Endothelial cell of umbilical vein (primary cell): ENCODE measurements around the gene LUZP2. TPM values are rescaled to one million over a fixed set of nuclear protein-coding genes. Genes with fewer than 3 reads are reported as not detected.

Source experiments
- BruUV-seq: library from RNA; stranded (reverse); fragments of 400-500 nt; replicated peaks from 2 replicates; lab custom pipeline; 2021; lab: Mats Ljungman, UMichigan
- CTCF ChIA-PET: fragments of 300-600, 350-600 bp; sonication (Branson Sonifier 250); formaldehyde crosslinking; loops from one replicate; lab custom pipeline; 2021; ENCODE audit warnings: antibody characterized with exemption, inconsistent platforms; lab: Charles Lee
- POLR2A ChIA-PET: fragments of 300-600, 350-600 bp; sonication (Branson Sonifier 250); formaldehyde crosslinking; loops from one replicate; lab custom pipeline; 2021; ENCODE audit warnings: antibody characterized with exemption, inconsistent platforms; lab: Charles Lee
- DNase-seq: peaks from one replicate; pipeline ENCODE4 v3.0.0-alpha.2; 2011; ENCODE audit warnings: low read depth, low spot score
- FAIRE-seq: peaks from 2 replicates; lab custom pipeline; 2011; peaks lifted over from hg19 to GRCh38; lab: Jason Lieb, UNC
- H2AFZ ChIP-seq: 2 replicates; pipeline ENCODE4 v1.6.0; 2012; ENCODE audit warnings: low read depth, low read length, control low read depth, inconsistent platforms
- H3K27ac ChIP-seq: 2 replicates; pipeline ENCODE4 v1.5.1; 2011; ENCODE audit warnings: low read depth, mild to moderate bottlenecking, control low read depth, low read length, moderate library complexity; ENCODE audit not compliant: insufficient read depth
- H3K27me3 ChIP-seq, 2 experiments: 2 replicates each; pipeline versions ENCODE4 v1.6.0 to v1.6.1; 2011; ENCODE audit warnings: low read length in 2 of 2, mixed read lengths in 1 of 2; ENCODE audit not compliant: control insufficient read depth in 2 of 2, insufficient read depth in 2 of 2
- H3K36me3 ChIP-seq, 2 experiments: 2 replicates in 1 of 2; 3 replicates in 1 of 2; pipeline ENCODE4 v1.5.1; 2011; ENCODE audit warnings: low read length in 2 of 2, mild to moderate bottlenecking in 1 of 2, moderate library complexity in 1 of 2; ENCODE audit not compliant: control insufficient read depth in 2 of 2, insufficient read depth in 2 of 2; ENCODE audit errors: extremely low read depth in 1 of 2
- H3K4me1 ChIP-seq: 3 replicates; pipeline ENCODE4 v1.5.1; 2011; ENCODE audit warnings: mild to moderate bottlenecking, low read length; ENCODE audit not compliant: control insufficient read depth, insufficient read depth; ENCODE audit errors: extremely low read depth
- H3K4me2 ChIP-seq: 2 replicates; pipeline ENCODE4 v1.6.1; 2011; ENCODE audit warnings: low read length, control low read depth, mixed read lengths; ENCODE audit not compliant: insufficient read depth
- H3K4me3 ChIP-seq, 3 experiments: fragments of 200-600 bp in 1 of 3; sonication (generic), shearing (Covaris generic) in 1 of 3; replicated peaks in 1 of 3; 2 replicates each; pipeline ENCODE4 v1.5.1; 2011 to 2016; ENCODE audit warnings: control low read depth in 3 of 3, low read length in 3 of 3, mild to moderate bottlenecking in 2 of 3, inconsistent platforms in 1 of 3, low read depth in 1 of 3, moderate library complexity in 1 of 3; ENCODE audit not compliant: insufficient read depth in 1 of 3
- H3K79me2 ChIP-seq: 2 replicates; pipeline ENCODE4 v1.6.0; 2012; ENCODE audit warnings: low read length, inconsistent platforms; ENCODE audit not compliant: control insufficient read depth, insufficient read depth
- H3K9ac ChIP-seq: replicated peaks from 2 replicates; pipeline ENCODE3; 2011; ENCODE audit warnings: low read length, control low read depth; ENCODE audit not compliant: insufficient read depth; ENCODE audit errors: extremely low read depth
- H3K9me1 ChIP-seq: replicated peaks from 3 replicates; pipeline ENCODE4 v1.6.0; 2011; ENCODE audit warnings: mild to moderate bottlenecking, low read length; ENCODE audit not compliant: control insufficient read depth, insufficient read depth; ENCODE audit errors: extremely low read depth
- H3K9me3 ChIP-seq: replicated peaks from 2 replicates; pipeline ENCODE4 v1.5.1; 2012; ENCODE audit warnings: low read length, inconsistent platforms; ENCODE audit not compliant: control insufficient read depth, insufficient read depth
- H4K20me1 ChIP-seq: replicated peaks from 2 replicates; pipeline ENCODE3; 2011; ENCODE audit warnings: mild to moderate bottlenecking, low read length; ENCODE audit not compliant: control insufficient read depth, insufficient read depth; ENCODE audit errors: extremely low read depth
- CTCF ChIP-seq, 2 donors: IDR thresholded peaks; 1 replicate in 1 of 2; 2 replicates in 1 of 2; pipeline ENCODE4 v1.5.1; 2011; ENCODE audit warnings: low read length in 2 of 2, mild to moderate bottlenecking in 2 of 2, moderate library complexity in 2 of 2, control low read depth in 1 of 2, inconsistent platforms in 1 of 2, low read depth in 1 of 2; ENCODE audit not compliant: insufficient read depth in 1 of 2; ENCODE audit errors: extremely low read depth in 1 of 2
- EZH2 ChIP-seq: IDR thresholded peaks from 2 replicates; pipeline ENCODE4 v1.6.1; 2012; ENCODE audit warnings: borderline replicate concordance, low read depth, mild to moderate bottlenecking, moderate library complexity, low read length, inconsistent platforms; ENCODE audit not compliant: severe bottlenecking
- FOS ChIP-seq: IDR thresholded peaks from 2 replicates; pipeline ENCODE4 v1.6.1; 2011; ENCODE audit warnings: mild to moderate bottlenecking, low read length, moderate library complexity, borderline replicate concordance; ENCODE audit not compliant: insufficient read depth
- GATA2 ChIP-seq: IDR thresholded peaks from 2 replicates; pipeline ENCODE4 v1.7.0; 2011; ENCODE audit warnings: low read depth, mild to moderate bottlenecking, moderate library complexity, mixed read lengths, low read length; ENCODE audit not compliant: insufficient read length, insufficient read depth
- JUN ChIP-seq: IDR thresholded peaks from 2 replicates; pipeline ENCODE4 v1.6.1; 2011; ENCODE audit warnings: borderline replicate concordance, low read depth; ENCODE audit not compliant: insufficient read length, insufficient read depth
- MAX ChIP-seq: IDR thresholded peaks from 2 replicates; pipeline ENCODE4 v1.6.1; 2011; ENCODE audit not compliant: insufficient read depth, insufficient read length
- MYC ChIP-seq: IDR thresholded peaks from one replicate; pipeline ENCODE4 v1.6.1; 2011; ENCODE audit warnings: mild to moderate bottlenecking, low read depth, low read length
- POLR2A ChIP-seq: IDR thresholded peaks from 2 replicates; pipeline ENCODE4 v1.6.1; 2012; ENCODE audit warnings: low read depth, mild to moderate bottlenecking, control low read depth, low read length
- POLR2AphosphoS5 ChIP-seq: IDR thresholded peaks from 2 replicates; pipeline ENCODE4 v1.6.1; 2012; ENCODE audit warnings: low read depth, mild to moderate bottlenecking, control low read depth, low read length, moderate library complexity; ENCODE audit not compliant: insufficient read depth
- dilution Hi-C: fragments of 300-500 bp; cut with MboI; formaldehyde crosslinking; loops from one replicate; pipeline ENCODE4 v1.15.0; 2019; ENCODE audit warnings: low sequenced_read_pairs; ENCODE audit not compliant: extremely low pct_ligation_motif_present
- intact Hi-C: fragments of 100-400 bp; cut with micrococcal nuclease; formaldehyde crosslinking; loops from one replicate; pipeline ENCODE4 v1.10.0; 2022
- polyA plus RNA-seq, 4 experiments: library from polyadenylated mRNA; depleted of rRNA in 3 of 4; stranded (reverse) in 3 of 4; unstranded in 1 of 4; fragments of >200 nt; gene quantifications; 2 replicates each; pipeline versions ENCODE4 v1.2.1 to v1.2.3, GENCODE V29; 2011 to 2012; ENCODE audit warnings: missing spikeins in 1 of 4
- total RNA-seq: library from RNA; stranded (reverse); gene quantifications from 2 replicates; pipeline ENCODE4 v1.2.3, GENCODE V29; 2021

The LUZP2 gene
- total and polyA plus RNA-seq, 2 donors (not counting 3 experiments of a cell fraction or from before 2014, with no cell fraction given): 0.07 TPM; not detected in 1

GRCh38 chr11:24636291-24636629, 139.4 kb downstream of the LUZP2 start:
- no peaks in the 10 kb centered on the region for H3K79me2 ChIP-seq
- dilution Hi-C loops (no loop called here), intact Hi-C loops (no loop called here)
- no TSS peak for BruUV-seq
- no peak overlapping the region for H2AFZ ChIP-seq
- no peaks in the 10 kb centered on the region for H4K20me1 ChIP-seq
- FAIRE-seq (no peak), DNase-seq (no peak)
- no peak overlapping the region for H3K9ac ChIP-seq
- no peak for TF ChIP-seq GATA2
- TF ChIP-seq MYC: no peak
- TF ChIP-seq POLR2A: no peak
- TF ChIP-seq JUN: no peak
- TF ChIP-seq MAX: no peak
- no peak for TF ChIP-seq FOS
- no peak for TF ChIP-seq CTCF (IDR thresholded peaks at IDR 0.05; ENCODE audit: extremely low read depth in 1 of 2, insufficient read depth in 1 of 2, low read depth in 1 of 2, low read length in 2 of 2)
- TF ChIP-seq POLR2AphosphoS5: no peak
- TF ChIP-seq EZH2: no peak
- no peak overlapping the region for H3K4me2 ChIP-seq
- CTCF ChIA-PET: interaction anchor here (1.5 kb wide), 1 partner anchor 9 kb away, joined by 6 read pairs; no protein-coding TSS in a partner anchor
- H3K9me1 ChIP-seq: no peaks in the 10 kb centered on the region
- H3K4me3 ChIP-seq: no peak overlapping the region
- no peaks in the 10 kb centered on the region for H3K9me3 ChIP-seq
- peaks cover 3% of the 10 kb centered on the region for H3K4me1 ChIP-seq
- POLR2A ChIA-PET: no interaction called here
- no peak overlapping the region for H3K27ac ChIP-seq
- no peaks in the 10 kb centered on the region for H3K27me3 ChIP-seq
- H3K36me3 ChIP-seq: no peaks in the 10 kb centered on the region
